Stimulated activated effector memory CD8-positive, alpha-beta T cell treated with anti-CD3 and anti-CD28 coated beads, Interleukin-12 subunit alpha, Interleukin-12 subunit beta, amount 100 ng/mL, for 72 hours (primary cell): ENCODE measurements around the gene AADACL4.
"Not testable (repeated sequence)": the region's sequence is repeated elsewhere in the genome, so short reads cannot be mapped to it uniquely, and the experiment has no call there.

Source experiments
- ATAC-seq: fragments of 150-1000 bp; cut with Tn5 transposase; 2 replicates; pipeline ENCODE4 v1.10.0; 2021
- DNase-seq, 2 donors: peaks; one replicate each; pipeline ENCODE4 v3.0.0; 2021 to 2022; ENCODE audit warnings: low spot score in 2 of 2
- H3K27ac Mint-ChIP-seq: one replicate; pipeline ENCODE4 v1.8.0; 2022; ENCODE audit warnings: mild to moderate bottlenecking, mixed read lengths
- H3K36me3 Mint-ChIP-seq: one replicate; pipeline ENCODE4 v1.8.0; 2022; ENCODE audit warnings: mild to moderate bottlenecking, mixed read lengths
- H3K4me1 Mint-ChIP-seq: one replicate; pipeline ENCODE4 v1.8.0; 2022; ENCODE audit warnings: mixed read lengths
- H3K4me3 Mint-ChIP-seq: one replicate; pipeline ENCODE4 v1.8.0; 2022; ENCODE audit warnings: mild to moderate bottlenecking, mixed read lengths
- H3K9me3 Mint-ChIP-seq: one replicate; pipeline ENCODE4 v1.8.0; 2022; ENCODE audit warnings: mixed read lengths

Gene AADACL4

GRCh38 chr1:12634156-12634555 lies 9.7 kb upstream of the AADACL4 start:
- Mint-ChIP-seq H3K4me3 (no peak overlapping the region), H3K9me3 (peaks cover 4% of the 10 kb centered on the region), H3K4me1 (no peaks in the 10 kb centered on the region), H3K36me3 (no peaks in the 10 kb centered on the region), H3K27ac (no peak overlapping the region)
- no peak for DNase-seq
- ATAC-seq: no peak

GRCh38 chr1:12634696-12635202 lies 9.1 kb upstream of the AADACL4 start:
- Mint-ChIP-seq H3K9me3 (peaks cover 7% of the 10 kb centered on the region), H3K4me1 (no peaks in the 10 kb centered on the region), H3K27ac (no peak overlapping the region), H3K36me3 (no peaks in the 10 kb centered on the region), H3K4me3 (no peak overlapping the region)
- no peak for ATAC-seq
- DNase-seq: no peak

- Mint-ChIP-seq H3K36me3 (no peaks in the 10 kb centered on the region), H3K4me1 (no peaks in the 10 kb centered on the region), H3K4me3 (no peak overlapping the region), H3K9me3 (peaks cover 22% of the 10 kb centered on the region), H3K27ac (no peak overlapping the region)
- ATAC-seq (no peak), DNase-seq (no peak)
Observed at GRCh38 chr1:12636098-12636950, 7.6 kb upstream of the AADACL4 start.

GRCh38 chr1:12637693-12638092 lies 6.2 kb upstream of the AADACL4 start:
- Mint-ChIP-seq H3K4me3 (no peak overlapping the region), H3K36me3 (no peaks in the 10 kb centered on the region), H3K4me1 (no peaks in the 10 kb centered on the region), H3K9me3 (peaks cover 23% of the 10 kb centered on the region), H3K27ac (no peak overlapping the region)
- no peak for ATAC-seq
- no peak for DNase-seq

- Mint-ChIP-seq H3K4me3 (no peak overlapping the region), H3K27ac (no peak overlapping the region), H3K4me1 (no peaks in the 10 kb centered on the region), H3K9me3 (peaks cover 23% of the 10 kb centered on the region), H3K36me3 (no peaks in the 10 kb centered on the region)
- DNase-seq: no peak
- ATAC-seq: no peak
Observed at GRCh38 chr1:12640237-12640957, 3.5 kb upstream of the AADACL4 start.

GRCh38 chr1:12640958-12641272 lies 3.0 kb upstream of the AADACL4 start:
- ATAC-seq (no peak), DNase-seq (no peak)
- Mint-ChIP-seq H3K36me3 (no peaks in the 10 kb centered on the region), H3K9me3 (peaks cover 23% of the 10 kb centered on the region), H3K27ac (no peak overlapping the region), H3K4me1 (no peaks in the 10 kb centered on the region), H3K4me3 (no peak overlapping the region)

GRCh38 chr1:12643079-12643478 lies 806 bp upstream of the AADACL4 start:
- Mint-ChIP-seq H3K9me3 (peaks cover 23% of the 10 kb centered on the region), H3K27ac (no peak overlapping the region), H3K36me3 (no peaks in the 10 kb centered on the region), H3K4me1 (no peaks in the 10 kb centered on the region), H3K4me3 (no peak overlapping the region)
- ATAC-seq (no peak), DNase-seq (no peak)

GRCh38 chr1:12644237-12644636 lies 352 bp downstream of the AADACL4 start:
- DNase-seq (no peak), ATAC-seq (no peak)
- Mint-ChIP-seq H3K36me3 (no peaks in the 10 kb centered on the region), H3K9me3 (peaks cover 18% of the 10 kb centered on the region), H3K4me1 (peaks cover 5% of the 10 kb centered on the region), H3K4me3 (no peak overlapping the region), H3K27ac (no peak overlapping the region)

- Mint-ChIP-seq H3K4me3 (no peak overlapping the region), H3K27ac (no peak overlapping the region), H3K4me1 (peaks cover 6% of the 10 kb centered on the region), H3K9me3 (peaks cover 15% of the 10 kb centered on the region), H3K36me3 (no peaks in the 10 kb centered on the region)
- DNase-seq (no peak), ATAC-seq (no peak)
Observed at GRCh38 chr1:12644829-12645228, 944 bp downstream of the AADACL4 start.

GRCh38 chr1:12645401-12645800 lies 1.5 kb downstream of the AADACL4 start:
- H3K4me1 Mint-ChIP-seq, H3K9me3 Mint-ChIP-seq, DNase-seq, H3K27ac Mint-ChIP-seq, H3K36me3 Mint-ChIP-seq, ATAC-seq, H3K4me3 Mint-ChIP-seq: not testable (repeated sequence)

GRCh38 chr1:12648741-12649140 lies 4.9 kb downstream of the AADACL4 start:
- ATAC-seq: no peak
- no peaks in the 10 kb centered on the region for H3K36me3 Mint-ChIP-seq
- peaks cover 6% of the 10 kb centered on the region for H3K4me1 Mint-ChIP-seq
- H3K9me3 Mint-ChIP-seq: no peaks in the 10 kb centered on the region
- no peak for DNase-seq
- H3K27ac Mint-ChIP-seq: no peak overlapping the region
- H3K4me3 Mint-ChIP-seq: no peak overlapping the region

GRCh38 chr1:12649971-12650421 lies 6.1 kb downstream of the AADACL4 start:
- DNase-seq (no peak), ATAC-seq (no peak)
- H3K4me1 Mint-ChIP-seq: peaks cover 6% of the 10 kb centered on the region
- H3K36me3 Mint-ChIP-seq: no peaks in the 10 kb centered on the region
- H3K4me3 Mint-ChIP-seq: no peak overlapping the region
- H3K27ac Mint-ChIP-seq: no peak overlapping the region
- no peaks in the 10 kb centered on the region for H3K9me3 Mint-ChIP-seq

GRCh38 chr1:12654004-12654567 lies 10.2 kb downstream of the AADACL4 start:
- Mint-ChIP-seq H3K9me3 (no peaks in the 10 kb centered on the region), H3K4me1 (peaks cover 9% of the 10 kb centered on the region), H3K36me3 (no peaks in the 10 kb centered on the region), H3K4me3 (no peak overlapping the region), H3K27ac (no peak overlapping the region)
- ATAC-seq (no peak), DNase-seq (no peak)

- H3K4me3 Mint-ChIP-seq: no peak overlapping the region
- H3K27ac Mint-ChIP-seq: no peak overlapping the region
- no peak for DNase-seq
- peaks cover 6% of the 10 kb centered on the region for H3K4me1 Mint-ChIP-seq
- H3K36me3 Mint-ChIP-seq: no peaks in the 10 kb centered on the region
- no peaks in the 10 kb centered on the region for H3K9me3 Mint-ChIP-seq
- no peak for ATAC-seq
Observed at GRCh38 chr1:12654657-12655056, 10.8 kb downstream of the AADACL4 start.

- Mint-ChIP-seq H3K27ac (peak overlapping the region; percentile 43), H3K36me3 (no peaks in the 10 kb centered on the region), H3K4me1 (peaks cover 6% of the 10 kb centered on the region), H3K4me3 (no peak overlapping the region), H3K9me3 (no peaks in the 10 kb centered on the region)
- no peak for DNase-seq
- ATAC-seq: no peak
Observed at GRCh38 chr1:12656575-12656974, 12.7 kb downstream of the AADACL4 start.
